Panc1 (cell line): ENCODE data around the gene CDKAL1. TPM values are rescaled to one million over a fixed set of nuclear protein-coding genes. Genes with fewer than 3 reads are reported as not detected.

ENCODE experiments used
- ATAC-seq: fragments of 200-7000 bp; cut with Tn5 transposase; 2 replicates; pipeline ENCODE4 v1.9.1; 2020; ENCODE audit warnings: mild to moderate bottlenecking, moderate library complexity
- BruUV-seq: library from RNA; stranded (reverse); fragments of 400-500 nt; replicated peaks from 2 replicates; lab custom pipeline; 2021; lab: Mats Ljungman, UMichigan
- CTCF ChIA-PET: fragments of 300-600 bp; sonication (Branson Sonifier 250); formaldehyde crosslinking; loops from one replicate; lab custom pipeline; 2022; ENCODE audit warnings: antibody characterized with exemption; lab: Charles Lee
- POLR2A ChIA-PET: fragments of 300-600 bp; sonication (Branson Sonifier 250); formaldehyde crosslinking; loops from one replicate; lab custom pipeline; 2022; ENCODE audit warnings: antibody characterized with exemption; lab: Charles Lee
- DNase-seq: peaks from one replicate; pipeline ENCODE4 v3.0.0-alpha.2; 2010; ENCODE audit warnings: low read depth, low spot score
- H3K27ac ChIP-seq: 2 replicates; pipeline ENCODE4 v1.5.1; 2011; ENCODE audit warnings: mild to moderate bottlenecking, low read length, inconsistent platforms
- H3K27me3 ChIP-seq: fragments of 200-500 bp; sonication (Bioruptor generic); 2 replicates; pipeline ENCODE4 v1.6.0; 2014; ENCODE audit warnings: low read length, inconsistent platforms; ENCODE audit not compliant: control insufficient read depth, insufficient read depth
- H3K36me3 ChIP-seq: fragments of 200-500 bp; sonication (Bioruptor generic); 2 replicates; pipeline ENCODE4 v1.5.1; 2014; ENCODE audit warnings: inconsistent platforms, mild to moderate bottlenecking, low read length, moderate library complexity; ENCODE audit not compliant: control insufficient read depth, insufficient read depth
- H3K4me1 ChIP-seq: 2 replicates; pipeline ENCODE4 v1.5.1; 2011; ENCODE audit warnings: inconsistent platforms, mild to moderate bottlenecking, low read length, moderate library complexity; ENCODE audit not compliant: control insufficient read depth, insufficient read depth
- H3K4me3 ChIP-seq, 2 experiments: 2 replicates each; pipeline ENCODE4 v1.5.1; 2011 to 2012; ENCODE audit warnings: low read depth in 2 of 2, low read length in 2 of 2, mild to moderate bottlenecking in 2 of 2, inconsistent platforms in 1 of 2, moderate library complexity in 1 of 2
- H3K9me3 ChIP-seq: fragments of 200-500 bp; sonication (Bioruptor generic); 2 replicates; pipeline ENCODE4 v1.5.1; 2014; ENCODE audit warnings: low read depth, mild to moderate bottlenecking, inconsistent platforms, low read length, moderate library complexity; ENCODE audit not compliant: control insufficient read depth, insufficient read depth
- POLR2AphosphoS5 ChIP-seq: IDR thresholded peaks from 2 replicates; pipeline ENCODE4 v1.6.1; 2012; ENCODE audit warnings: mild to moderate bottlenecking, low read depth, low read length, moderate library complexity
- SIN3A ChIP-seq: IDR thresholded peaks from 2 replicates; pipeline ENCODE4 v1.6.1; 2012; ENCODE audit warnings: low read depth, mild to moderate bottlenecking, low read length, moderate library complexity, borderline replicate concordance; ENCODE audit not compliant: insufficient read depth
- TCF7L2 ChIP-seq: IDR thresholded peaks from 2 replicates; pipeline ENCODE4 v1.6.1; 2011; ENCODE audit warnings: mild to moderate bottlenecking, low read depth, low read length, inconsistent platforms
- in situ Hi-C: cut with HindIII; loops from 2 replicates; pipeline ENCODE4 v1.10.0; 2016; ENCODE audit warnings: low sequenced_read_pairs, low pct_unique_long_range_greater_than_20kb
- intact Hi-C: fragments of 100-400 bp; cut with micrococcal nuclease; formaldehyde crosslinking; loops from one replicate; pipeline ENCODE4 v1.10.0; 2022; ENCODE audit not compliant: unreplicated experiment
- total RNA-seq: library from RNA; stranded (reverse); gene quantifications from one replicate; pipeline ENCODE4 v1.2.1, GENCODE V29; 2021; ENCODE audit not compliant: unreplicated experiment
- TF ChIP-seq, protein P1 (sequence below), 2 experiments: IDR thresholded peaks; 2 replicates each; pipeline ENCODE4 v1.6.1; 2011 to 2012; ENCODE audit warnings: low read depth in 2 of 2, control low read depth in 1 of 2, low read length in 1 of 2, mild to moderate bottlenecking in 1 of 2, moderate library complexity in 1 of 2; ENCODE audit not compliant: insufficient read depth in 1 of 2
- TF ChIP-seq, protein P2 (sequence below): fragments of 450-650 bp; IDR thresholded peaks from 2 replicates; pipeline ENCODE4 v1.5.1; 2017; ENCODE audit warnings: mild to moderate bottlenecking

Gene CDKAL1
- total RNA-seq, 1 experiment from 2014 or later, result 14.5 TPM

DNA sequence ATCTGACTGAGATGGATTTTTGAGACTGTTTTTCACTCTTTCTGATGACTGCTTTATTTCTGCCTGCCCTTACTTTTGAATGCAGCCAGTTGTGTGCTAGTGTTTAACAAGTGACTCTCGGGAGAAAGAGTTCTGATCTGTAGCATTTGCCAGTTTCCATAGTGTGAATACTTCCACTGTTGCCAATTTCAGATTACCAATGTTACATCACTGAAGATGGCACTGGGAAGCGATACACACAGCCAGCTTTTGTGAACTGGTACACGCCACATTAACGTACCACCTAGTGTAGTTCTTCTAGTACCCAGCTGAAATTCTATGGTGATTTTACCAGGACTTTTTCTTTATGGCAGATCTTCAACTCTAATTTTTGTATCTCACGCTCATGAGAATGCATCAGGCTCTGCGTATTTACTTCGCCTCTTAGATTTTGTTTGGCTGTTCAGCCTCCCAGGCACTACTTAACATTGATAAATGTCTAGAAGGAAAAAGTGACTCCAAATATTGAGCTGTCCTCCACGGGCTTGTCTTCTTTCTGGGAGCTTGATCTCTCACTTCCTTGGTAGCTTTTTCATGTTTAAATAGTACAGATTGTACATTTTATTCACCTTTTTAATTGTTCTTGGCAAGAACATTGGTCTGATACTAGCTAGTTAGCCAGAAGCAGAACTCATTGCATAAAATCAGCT, 537.7 kb downstream of the CDKAL1 start:
- Histone ChIP-seq H3K9me3 (peaks cover 12% of the 10 kb centered on the region; the same call in 1 of the 2 replicates), H3K4me1 (no peaks in the 10 kb centered on the region), H3K36me3 (no peaks in the 10 kb centered on the region), H3K27me3 (no peaks in the 10 kb centered on the region), H3K4me3 (no peak overlapping the region), H3K27ac (no peak overlapping the region)
- in situ Hi-C loops, result no loop called here
- no TSS peak for BruUV-seq
- POLR2A ChIA-PET, result no interaction called here
- no peak for TF ChIP-seq POLR2AphosphoS5
- TF ChIP-seq SIN3A, result no peak
- TF ChIP-seq, protein P1, sequence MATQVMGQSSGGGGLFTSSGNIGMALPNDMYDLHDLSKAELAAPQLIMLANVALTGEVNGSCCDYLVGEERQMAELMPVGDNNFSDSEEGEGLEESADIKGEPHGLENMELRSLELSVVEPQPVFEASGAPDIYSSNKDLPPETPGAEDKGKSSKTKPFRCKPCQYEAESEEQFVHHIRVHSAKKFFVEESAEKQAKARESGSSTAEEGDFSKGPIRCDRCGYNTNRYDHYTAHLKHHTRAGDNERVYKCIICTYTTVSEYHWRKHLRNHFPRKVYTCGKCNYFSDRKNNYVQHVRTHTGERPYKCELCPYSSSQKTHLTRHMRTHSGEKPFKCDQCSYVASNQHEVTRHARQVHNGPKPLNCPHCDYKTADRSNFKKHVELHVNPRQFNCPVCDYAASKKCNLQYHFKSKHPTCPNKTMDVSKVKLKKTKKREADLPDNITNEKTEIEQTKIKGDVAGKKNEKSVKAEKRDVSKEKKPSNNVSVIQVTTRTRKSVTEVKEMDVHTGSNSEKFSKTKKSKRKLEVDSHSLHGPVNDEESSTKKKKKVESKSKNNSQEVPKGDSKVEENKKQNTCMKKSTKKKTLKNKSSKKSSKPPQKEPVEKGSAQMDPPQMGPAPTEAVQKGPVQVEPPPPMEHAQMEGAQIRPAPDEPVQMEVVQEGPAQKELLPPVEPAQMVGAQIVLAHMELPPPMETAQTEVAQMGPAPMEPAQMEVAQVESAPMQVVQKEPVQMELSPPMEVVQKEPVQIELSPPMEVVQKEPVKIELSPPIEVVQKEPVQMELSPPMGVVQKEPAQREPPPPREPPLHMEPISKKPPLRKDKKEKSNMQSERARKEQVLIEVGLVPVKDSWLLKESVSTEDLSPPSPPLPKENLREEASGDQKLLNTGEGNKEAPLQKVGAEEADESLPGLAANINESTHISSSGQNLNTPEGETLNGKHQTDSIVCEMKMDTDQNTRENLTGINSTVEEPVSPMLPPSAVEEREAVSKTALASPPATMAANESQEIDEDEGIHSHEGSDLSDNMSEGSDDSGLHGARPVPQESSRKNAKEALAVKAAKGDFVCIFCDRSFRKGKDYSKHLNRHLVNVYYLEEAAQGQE (IDR thresholded peaks at IDR 0.05; ENCODE audit: insufficient read depth in 1 of 2, low read depth in 2 of 2, low read length in 1 of 2), result no peak
- TF ChIP-seq, protein P2, sequence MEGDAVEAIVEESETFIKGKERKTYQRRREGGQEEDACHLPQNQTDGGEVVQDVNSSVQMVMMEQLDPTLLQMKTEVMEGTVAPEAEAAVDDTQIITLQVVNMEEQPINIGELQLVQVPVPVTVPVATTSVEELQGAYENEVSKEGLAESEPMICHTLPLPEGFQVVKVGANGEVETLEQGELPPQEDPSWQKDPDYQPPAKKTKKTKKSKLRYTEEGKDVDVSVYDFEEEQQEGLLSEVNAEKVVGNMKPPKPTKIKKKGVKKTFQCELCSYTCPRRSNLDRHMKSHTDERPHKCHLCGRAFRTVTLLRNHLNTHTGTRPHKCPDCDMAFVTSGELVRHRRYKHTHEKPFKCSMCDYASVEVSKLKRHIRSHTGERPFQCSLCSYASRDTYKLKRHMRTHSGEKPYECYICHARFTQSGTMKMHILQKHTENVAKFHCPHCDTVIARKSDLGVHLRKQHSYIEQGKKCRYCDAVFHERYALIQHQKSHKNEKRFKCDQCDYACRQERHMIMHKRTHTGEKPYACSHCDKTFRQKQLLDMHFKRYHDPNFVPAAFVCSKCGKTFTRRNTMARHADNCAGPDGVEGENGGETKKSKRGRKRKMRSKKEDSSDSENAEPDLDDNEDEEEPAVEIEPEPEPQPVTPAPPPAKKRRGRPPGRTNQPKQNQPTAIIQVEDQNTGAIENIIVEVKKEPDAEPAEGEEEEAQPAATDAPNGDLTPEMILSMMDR, result no peak
- TF ChIP-seq TCF7L2, result no peak
- CTCF ChIA-PET, result no interaction called here
- DNase-seq (no peak), ATAC-seq (no peak)
- intact Hi-C loops, result no loop called here

DNA sequence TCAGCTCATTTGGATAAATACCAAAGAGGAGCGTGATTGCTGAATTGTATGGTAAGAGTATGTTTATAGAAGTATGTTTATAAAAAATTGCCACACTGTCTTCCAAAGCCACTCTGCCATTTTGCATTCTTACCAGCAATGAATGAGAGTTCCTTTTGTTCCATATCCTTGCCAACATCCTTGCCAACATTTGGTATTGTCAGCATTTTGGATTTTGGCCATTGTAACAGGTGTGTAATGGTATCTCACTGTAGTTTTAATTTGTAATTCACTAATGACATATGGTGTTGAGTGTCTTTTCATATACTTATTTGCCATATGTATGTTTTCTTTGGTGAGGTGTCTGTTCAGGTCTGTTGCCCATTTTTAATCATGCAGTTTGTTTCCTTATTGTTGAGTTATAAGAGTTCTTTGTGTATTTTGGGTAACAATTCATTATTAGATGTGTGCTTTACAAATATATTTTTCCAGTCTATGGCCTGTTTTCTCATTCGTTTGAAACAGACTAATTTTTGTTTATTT, 539.1 kb downstream of the CDKAL1 start:
- ChIA-PET CTCF (no interaction called here), POLR2A (no interaction called here)
- TF ChIP-seq POLR2AphosphoS5, result no peak
- TF ChIP-seq, protein P2, result no peak
- no peak for TF ChIP-seq TCF7L2
- TF ChIP-seq, protein P1 (IDR thresholded peaks at IDR 0.05; ENCODE audit: insufficient read depth in 1 of 2, low read depth in 2 of 2, low read length in 1 of 2), result no peak
- TF ChIP-seq SIN3A, result no peak
- intact Hi-C loops, result no loop called here
- in situ Hi-C loops, result no loop called here
- ATAC-seq (no peak), DNase-seq (no peak)
- Histone ChIP-seq H3K4me1 (no peaks in the 10 kb centered on the region), H3K27ac (no peak overlapping the region), H3K36me3 (no peaks in the 10 kb centered on the region), H3K27me3 (no peaks in the 10 kb centered on the region), H3K9me3 (peaks cover 12% of the 10 kb centered on the region; the same call in 1 of the 2 replicates), H3K4me3 (no peak overlapping the region)
- BruUV-seq, result no TSS peak
